Measurements from ENCODE around the gene CCDC33.

The CCDC33 gene

GRCh38 chr15:74228723-74229081, 7.4 kb upstream of the CCDC33 start:
- peaks cover 95% of the 10 kb centered on the region for H3K27me3 ChIP-seq (replicated peaks; ENCODE audit: insufficient read depth, low read length)
- DNase-seq = no peak

GRCh38 chr15:74229686-74230085, 6.4 kb upstream of the CCDC33 start:
- DNase-seq = no peak
- Histone ChIP-seq H3K9ac (ENCODE audit: low read length) (no peak overlapping the region), H3K4me2 (ENCODE audit: low read depth, low read length) (no peak overlapping the region), H3K4me1 (ENCODE audit: low read length) (no peaks in the 10 kb centered on the region), H3K4me3 (ENCODE audit: low read length) (no peak overlapping the region), H2AFZ (ENCODE audit: low read length) (no peak overlapping the region), H3K36me3 (replicated peaks; ENCODE audit: insufficient read depth, low read length) (no peaks in the 10 kb centered on the region), H3K9me2 (replicated peaks; ENCODE audit: insufficient read depth, low read length) (no peaks in the 10 kb centered on the region), H3K27me3 (replicated peaks; ENCODE audit: insufficient read depth, low read length) (peaks cover 95% of the 10 kb centered on the region), H3K27ac (ENCODE audit: low read length) (no peak overlapping the region), H4K20me1 (ENCODE audit: insufficient read depth, low read length) (no peaks in the 10 kb centered on the region), H3K79me2 (ENCODE audit: low read length) (no peaks in the 10 kb centered on the region), H3K9me3 (replicated peaks; ENCODE audit: insufficient read depth, low read length) (no peaks in the 10 kb centered on the region), H3F3A (ENCODE audit: insufficient read depth, low read length) (no peaks in the 10 kb centered on the region)
- no peak for TF ChIP-seq EZH2phosphoT487 (IDR thresholded peaks at IDR 0.05; ENCODE audit: low read length)
- TF ChIP-seq EZH2 (optimal IDR thresholded peaks at IDR 0.05; ENCODE audit: low read depth, low read length) = no peak
- TF ChIP-seq CTCF (IDR thresholded peaks at IDR 0.05; ENCODE audit: low read length) = no peak

More at GRCh38 chr15:74228723-74229081, 7.4 kb upstream of the CCDC33 start:
- no peaks in the 10 kb centered on the region for H4K20me1 ChIP-seq (ENCODE audit: insufficient read depth, low read length)
- H3F3A ChIP-seq (ENCODE audit: insufficient read depth, low read length) = no peaks in the 10 kb centered on the region
- no peaks in the 10 kb centered on the region for H3K4me1 ChIP-seq (ENCODE audit: low read length)
- H3K79me2 ChIP-seq (ENCODE audit: low read length) = no peaks in the 10 kb centered on the region
- H3K36me3 ChIP-seq (replicated peaks; ENCODE audit: insufficient read depth, low read length) = no peaks in the 10 kb centered on the region
- no peak overlapping the region for H3K27ac ChIP-seq (ENCODE audit: low read length)
- TF ChIP-seq EZH2phosphoT487 (IDR thresholded peaks at IDR 0.05; ENCODE audit: low read length) (no peak), EZH2 (optimal IDR thresholded peaks at IDR 0.05; ENCODE audit: low read depth, low read length) (no peak), CTCF (IDR thresholded peaks at IDR 0.05; ENCODE audit: low read length) (no peak)
- H3K9me2 ChIP-seq (replicated peaks; ENCODE audit: insufficient read depth, low read length) = no peaks in the 10 kb centered on the region
- no peaks in the 10 kb centered on the region for H3K9me3 ChIP-seq (replicated peaks; ENCODE audit: insufficient read depth, low read length)
- H3K4me2 ChIP-seq (ENCODE audit: low read depth, low read length) = no peak overlapping the region
- no peak overlapping the region for H3K4me3 ChIP-seq (ENCODE audit: low read length)
- no peak overlapping the region for H2AFZ ChIP-seq (ENCODE audit: low read length)
- no peak overlapping the region for H3K9ac ChIP-seq (ENCODE audit: low read length)

GRCh38 chr15:74231475-74231874, 4.7 kb upstream of the CCDC33 start:
- no peaks in the 10 kb centered on the region for H3K9me2 ChIP-seq (replicated peaks; ENCODE audit: insufficient read depth, low read length)
- no peaks in the 10 kb centered on the region for H3K4me1 ChIP-seq (ENCODE audit: low read length)
- H3K27me3 ChIP-seq (replicated peaks; ENCODE audit: insufficient read depth, low read length) = peaks cover 95% of the 10 kb centered on the region
- no peak overlapping the region for H3K4me2 ChIP-seq (ENCODE audit: low read depth, low read length)
- no peaks in the 10 kb centered on the region for H4K20me1 ChIP-seq (ENCODE audit: insufficient read depth, low read length)
- no peak overlapping the region for H3K27ac ChIP-seq (ENCODE audit: low read length)
- TF ChIP-seq EZH2phosphoT487 (IDR thresholded peaks at IDR 0.05; ENCODE audit: low read length) (no peak), CTCF (IDR thresholded peaks at IDR 0.05; ENCODE audit: low read length) (no peak), EZH2 (optimal IDR thresholded peaks at IDR 0.05; ENCODE audit: low read depth, low read length) (no peak)
- no peak overlapping the region for H2AFZ ChIP-seq (ENCODE audit: low read length)
- no peaks in the 10 kb centered on the region for H3K79me2 ChIP-seq (ENCODE audit: low read length)
- no peak for DNase-seq
- no peak overlapping the region for H3K9ac ChIP-seq (ENCODE audit: low read length)
- H3K4me3 ChIP-seq (ENCODE audit: low read length) = no peak overlapping the region
- H3K36me3 ChIP-seq (replicated peaks; ENCODE audit: insufficient read depth, low read length) = no peaks in the 10 kb centered on the region
- no peaks in the 10 kb centered on the region for H3F3A ChIP-seq (ENCODE audit: insufficient read depth, low read length)
- H3K9me3 ChIP-seq (replicated peaks; ENCODE audit: insufficient read depth, low read length) = no peaks in the 10 kb centered on the region
